HEK293 (cell line): ENCODE measurements around the gene YIF1B.

Experiments
- CTCF ChIA-PET: fragments of 350-600 bp; formaldehyde crosslinking; extraction: SDS; loops from one replicate; lab custom pipeline; 2021; ENCODE audit warnings: antibody characterized with exemption; lab: Yijun Ruan, JAX
- POLR2A ChIA-PET: fragments of 300-600 bp; formaldehyde crosslinking; extraction: SDS; loops from one replicate; lab custom pipeline; 2020; ENCODE audit warnings: antibody characterized with exemption, inconsistent platforms; lab: Yijun Ruan, JAX
- H3K27ac ChIP-seq: fragments of 200-500 bp; sonication (Bioruptor generic); 2 replicates; pipeline ENCODE4 v1.5.1; 2014; ENCODE audit warnings: low read depth, low read length, control low read depth, inconsistent platforms; ENCODE audit errors: extremely low read depth
- H3K36me3 ChIP-seq, 2 experiments: fragments of 200-500 bp in 1 of 2; sonication (Bioruptor generic) in 1 of 2; 1 replicate in 1 of 2; 2 replicates in 1 of 2; pipeline ENCODE4 v1.5.1; 2014 to 2017; ENCODE audit warnings: inconsistent platforms in 2 of 2, low read length in 2 of 2; ENCODE audit not compliant: control insufficient read depth in 2 of 2, insufficient read depth in 1 of 2
- H3K4me1 ChIP-seq: fragments of 200-500 bp; sonication (Bioruptor generic); 2 replicates; pipeline ENCODE4 v1.5.1; 2014; ENCODE audit warnings: mild to moderate bottlenecking, low read length, inconsistent platforms; ENCODE audit not compliant: control insufficient read depth, insufficient read depth
- H3K4me3 ChIP-seq: 2 replicates; pipeline ENCODE4 v1.5.1; 2011; ENCODE audit warnings: low read depth, mild to moderate bottlenecking, control low read depth, low read length, moderate library complexity
- H3K9me3 ChIP-seq: fragments of 200-500 bp; sonication (Bioruptor generic); 2 replicates; pipeline ENCODE4 v1.5.1; 2014; ENCODE audit warnings: low read depth, low read length, inconsistent platforms; ENCODE audit not compliant: control insufficient read depth, insufficient read depth
- BCL11B ChIP-seq: fragments of 450-650 bp; formaldehyde crosslinking; IDR thresholded peaks from 2 replicates; pipeline ENCODE4 v1.5.1; 2016; ENCODE audit warnings: low read depth, missing biosample characterization, missing genetic modification characterization
- HOXA7 ChIP-seq: sonication (generic); formaldehyde crosslinking; IDR thresholded peaks from 2 replicates; pipeline ENCODE4 v1.8.1; 2022; ENCODE audit warnings: missing genetic modification reagents, borderline replicate concordance
- IKZF3 ChIP-seq: fragments of 450-650 bp; IDR thresholded peaks from 2 replicates; pipeline ENCODE4 v1.5.0; 2018; ENCODE audit warnings: missing biosample characterization, mild to moderate bottlenecking, missing genetic modification characterization, moderate library complexity
- KLF1 ChIP-seq: fragments of 450-650 bp; formaldehyde crosslinking; IDR thresholded peaks from 2 replicates; pipeline ENCODE4 v1.5.1; 2016; ENCODE audit warnings: missing biosample characterization, missing genetic modification characterization
- KLF9 ChIP-seq: fragments of 450-650 bp; formaldehyde crosslinking; IDR thresholded peaks from 2 replicates; pipeline ENCODE4 v1.5.1; 2016; ENCODE audit warnings: missing biosample characterization, missing genetic modification characterization, low read depth
- YY1 ChIP-seq: fragments of 450-650 bp; formaldehyde crosslinking; IDR thresholded peaks from 2 replicates; pipeline ENCODE4 v1.5.1; 2018; ENCODE audit warnings: missing biosample characterization, missing genetic modification characterization
- ZBTB1 ChIP-seq: fragments of 450-650 bp; formaldehyde crosslinking; IDR thresholded peaks from 2 replicates; pipeline ENCODE4 v1.5.1; 2016; ENCODE audit warnings: missing biosample characterization, missing genetic modification characterization
- ZBTB7A ChIP-seq: fragments of 450-650 bp; formaldehyde crosslinking; IDR thresholded peaks from 2 replicates; pipeline ENCODE4 v1.5.1; 2016; ENCODE audit warnings: low read depth, missing biosample characterization, missing genetic modification characterization
- ZEB2 ChIP-seq: fragments of 450-650 bp; formaldehyde crosslinking; IDR thresholded peaks from 2 replicates; pipeline ENCODE4 v1.5.1; 2016; ENCODE audit warnings: missing biosample characterization, missing genetic modification characterization
- ZFP41 ChIP-seq: fragments of 450-650 bp; formaldehyde crosslinking; IDR thresholded peaks from 2 replicates; pipeline ENCODE4 v1.5.1; 2016; ENCODE audit warnings: missing biosample characterization, missing genetic modification characterization, borderline replicate concordance
- ZNF157 ChIP-seq: fragments of 450-650 bp; formaldehyde crosslinking; IDR thresholded peaks from 2 replicates; pipeline ENCODE4 v1.5.1; 2016; ENCODE audit warnings: missing biosample characterization, missing genetic modification characterization
- ZNF174 ChIP-seq: fragments of 450-650 bp; formaldehyde crosslinking; IDR thresholded peaks from 2 replicates; pipeline ENCODE4 v1.5.0; 2017; ENCODE audit warnings: missing biosample characterization, mild to moderate bottlenecking, missing genetic modification characterization
- ZNF175 ChIP-seq: fragments of 450-650 bp; formaldehyde crosslinking; IDR thresholded peaks from 2 replicates; pipeline ENCODE4 v1.5.1; 2016; ENCODE audit warnings: missing biosample characterization, missing genetic modification characterization
- ZNF19 ChIP-seq: fragments of 450-650 bp; formaldehyde crosslinking; IDR thresholded peaks from 2 replicates; pipeline ENCODE4; 2016; ENCODE audit warnings: missing biosample characterization, missing genetic modification characterization, low read depth
- ZNF221 ChIP-seq: fragments of 450-650 bp; formaldehyde crosslinking; IDR thresholded peaks from 2 replicates; pipeline ENCODE4 v1.5.1; 2017; ENCODE audit warnings: missing biosample characterization, missing genetic modification characterization, borderline replicate concordance
- ZNF311 ChIP-seq: fragments of 450-650 bp; formaldehyde crosslinking; IDR thresholded peaks from 2 replicates; pipeline ENCODE4 v1.5.1; 2017; ENCODE audit warnings: missing biosample characterization, missing genetic modification characterization, borderline replicate concordance
- ZNF416 ChIP-seq: fragments of 450-650 bp; formaldehyde crosslinking; IDR thresholded peaks from 2 replicates; pipeline ENCODE4 v1.5.1; 2016; ENCODE audit warnings: missing biosample characterization, missing genetic modification characterization
- ZNF423 ChIP-seq: fragments of 450-650 bp; formaldehyde crosslinking; IDR thresholded peaks from 2 replicates; pipeline ENCODE4 v1.5.1; 2016; ENCODE audit warnings: missing biosample characterization, missing genetic modification characterization
- ZNF514 ChIP-seq: fragments of 450-650 bp; formaldehyde crosslinking; IDR thresholded peaks from 2 replicates; pipeline ENCODE4 v1.5.1; 2016; ENCODE audit warnings: missing biosample characterization, missing genetic modification characterization
- ZNF626 ChIP-seq: fragments of 450-650 bp; sonication (Bioruptor Pico); formaldehyde crosslinking; IDR thresholded peaks from 2 replicates; pipeline ENCODE4 v1.5.1; 2018; ENCODE audit warnings: missing biosample characterization, missing genetic modification characterization, inconsistent platforms
- ZNF645 ChIP-seq: fragments of 450-650 bp; formaldehyde crosslinking; IDR thresholded peaks from 2 replicates; pipeline ENCODE4; 2016; ENCODE audit warnings: missing biosample characterization, missing genetic modification characterization
- ZNF692 ChIP-seq: fragments of 450-650 bp; formaldehyde crosslinking; IDR thresholded peaks from 2 replicates; pipeline ENCODE4 v1.5.1; 2016; ENCODE audit warnings: missing biosample characterization, missing genetic modification characterization
- ZNF777 ChIP-seq: fragments of 450-650 bp; formaldehyde crosslinking; IDR thresholded peaks from 2 replicates; pipeline ENCODE4 v1.5.1; 2017; ENCODE audit warnings: missing biosample characterization, missing genetic modification characterization, borderline replicate concordance
- ZSCAN30 ChIP-seq: fragments of 450-650 bp; IDR thresholded peaks from 2 replicates; pipeline ENCODE4 v1.5.1; 2018; ENCODE audit warnings: missing biosample characterization, mild to moderate bottlenecking, missing genetic modification characterization, moderate library complexity
- TF ChIP-seq, protein P1 (sequence below): fragments of 450-650 bp; formaldehyde crosslinking; IDR thresholded peaks from 2 replicates; pipeline ENCODE4 v1.5.1; 2016; ENCODE audit warnings: missing biosample characterization, missing genetic modification characterization

The YIF1B gene

GRCh38 chr19:38319421-38320258 lies 3.9 kb upstream of the YIF1B start, which contains the start of gene KCNK6 (continued):
- no peak for TF ChIP-seq ZNF645 (tag by site-specific recombination)

GRCh38 chr19:38318660-38319059 lies 2.9 kb upstream of the YIF1B start:
- ChIA-PET POLR2A (interaction anchor here (2.2 to 2.9 kb wide), 2 partner anchors 54 to 56 kb away, joined by 11 to 13 read pairs; partner anchors contain the start of genes PSMD8 and SPINT2), CTCF (interaction anchor here (1.0 to 1.3 kb wide), 5 partner anchors 72 to 416 kb away, joined by 3 to 9 read pairs (median 5); no protein-coding TSS in a partner anchor)
- Histone ChIP-seq H3K4me3 (no peak overlapping the region), H3K9me3 (no peaks in the 10 kb centered on the region), H3K36me3 (no peaks in the 10 kb centered on the region; a peak in 1 of 3 replicates), H3K27ac (no peak overlapping the region), H3K4me1 (peaks cover 12% of the 10 kb centered on the region)
- TF ChIP-seq KLF9 (tag by site-specific recombination) (no peak), ZEB2 (tag by site-specific recombination) (no peak), ZNF514 (tag by site-specific recombination) (no peak), YY1 (no peak), ZNF777 (tag by site-specific recombination) (peak; percentile 20; the same call in 1 of the 2 replicates), ZNF221 (tag by site-specific recombination) (no peak), ZNF311 (no peak), ZNF157 (tag by site-specific recombination) (no peak), ZFP41 (tag by site-specific recombination) (no peak), KLF1 (tag by site-specific recombination) (no peak), ZNF19 (tag by site-specific recombination) (no peak), IKZF3 (tag by site-specific recombination) (no peak)
- TF ChIP-seq, protein P1, sequence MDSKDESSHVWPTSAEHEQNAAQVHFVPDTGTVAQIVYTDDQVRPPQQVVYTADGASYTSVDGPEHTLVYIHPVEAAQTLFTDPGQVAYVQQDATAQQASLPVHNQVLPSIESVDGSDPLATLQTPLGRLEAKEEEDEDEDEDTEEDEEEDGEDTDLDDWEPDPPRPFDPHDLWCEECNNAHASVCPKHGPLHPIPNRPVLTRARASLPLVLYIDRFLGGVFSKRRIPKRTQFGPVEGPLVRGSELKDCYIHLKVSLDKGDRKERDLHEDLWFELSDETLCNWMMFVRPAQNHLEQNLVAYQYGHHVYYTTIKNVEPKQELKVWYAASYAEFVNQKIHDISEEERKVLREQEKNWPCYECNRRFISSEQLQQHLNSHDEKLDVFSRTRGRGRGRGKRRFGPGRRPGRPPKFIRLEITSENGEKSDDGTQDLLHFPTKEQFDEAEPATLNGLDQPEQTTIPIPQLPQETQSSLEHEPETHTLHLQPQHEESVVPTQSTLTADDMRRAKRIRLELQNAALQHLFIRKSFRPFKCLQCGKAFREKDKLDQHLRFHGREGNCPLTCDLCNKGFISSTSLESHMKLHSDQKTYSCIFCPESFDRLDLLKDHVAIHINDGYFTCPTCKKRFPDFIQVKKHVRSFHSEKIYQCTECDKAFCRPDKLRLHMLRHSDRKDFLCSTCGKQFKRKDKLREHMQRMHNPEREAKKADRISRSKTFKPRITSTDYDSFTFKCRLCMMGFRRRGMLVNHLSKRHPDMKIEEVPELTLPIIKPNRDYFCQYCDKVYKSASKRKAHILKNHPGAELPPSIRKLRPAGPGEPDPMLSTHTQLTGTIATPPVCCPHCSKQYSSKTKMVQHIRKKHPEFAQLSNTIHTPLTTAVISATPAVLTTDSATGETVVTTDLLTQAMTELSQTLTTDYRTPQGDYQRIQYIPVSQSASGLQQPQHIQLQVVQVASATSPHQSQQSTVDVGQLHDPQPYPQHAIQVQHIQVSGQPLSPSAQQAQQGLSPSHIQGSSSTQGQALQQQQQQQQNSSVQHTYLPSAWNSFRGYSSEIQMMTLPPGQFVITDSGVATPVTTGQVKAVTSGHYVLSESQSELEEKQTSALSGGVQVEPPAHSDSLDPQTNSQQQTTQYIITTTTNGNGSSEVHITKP (tag by site-specific recombination), result peak; percentile 66

GRCh38 chr19:38317104-38317612 lies 1.4 kb upstream of the YIF1B start:
- Histone ChIP-seq H3K9me3 (no peaks in the 10 kb centered on the region), H3K4me3 (no peak overlapping the region), H3K4me1 (peaks cover 12% of the 10 kb centered on the region), H3K27ac (no peak overlapping the region), H3K36me3 (no peaks in the 10 kb centered on the region; a peak in 1 of 3 replicates)
- CTCF ChIA-PET, result interaction anchor here (0.7 kb wide), 1 partner anchor 912 kb away, joined by 3 read pairs; no protein-coding TSS in a partner anchor
- POLR2A ChIA-PET, result no interaction called here
- TF ChIP-seq ZBTB1 (tag by site-specific recombination) (no peak), KLF1 (tag by site-specific recombination) (no peak), ZBTB7A (no peak), BCL11B (tag by site-specific recombination) (no peak), HOXA7 (CRISPR knock-in tag) (no peak), ZNF423 (tag by site-specific recombination) (no peak), ZNF174 (no peak), ZNF692 (tag by site-specific recombination) (no peak), ZSCAN30 (no peak), ZNF175 (tag by site-specific recombination) (no peak), ZNF416 (no peak), ZNF626 (tag by site-specific recombination) (no peak)
